HG02763 (cell line): ENCODE measurements around the gene DOK6.
"Not testable (repeated sequence)": the region's sequence is repeated elsewhere in the genome, so short reads cannot be mapped to it uniquely, and the experiment has no call there.

Experiments used
- ATAC-seq: cut with Tn5 transposase; IDR thresholded peaks from one replicate; pipeline ENCODE4 v1.9.1; 2021; ENCODE audit warnings: mild to moderate bottlenecking, moderate library complexity; ENCODE audit not compliant: unreplicated experiment

Gene DOK6

DNA sequence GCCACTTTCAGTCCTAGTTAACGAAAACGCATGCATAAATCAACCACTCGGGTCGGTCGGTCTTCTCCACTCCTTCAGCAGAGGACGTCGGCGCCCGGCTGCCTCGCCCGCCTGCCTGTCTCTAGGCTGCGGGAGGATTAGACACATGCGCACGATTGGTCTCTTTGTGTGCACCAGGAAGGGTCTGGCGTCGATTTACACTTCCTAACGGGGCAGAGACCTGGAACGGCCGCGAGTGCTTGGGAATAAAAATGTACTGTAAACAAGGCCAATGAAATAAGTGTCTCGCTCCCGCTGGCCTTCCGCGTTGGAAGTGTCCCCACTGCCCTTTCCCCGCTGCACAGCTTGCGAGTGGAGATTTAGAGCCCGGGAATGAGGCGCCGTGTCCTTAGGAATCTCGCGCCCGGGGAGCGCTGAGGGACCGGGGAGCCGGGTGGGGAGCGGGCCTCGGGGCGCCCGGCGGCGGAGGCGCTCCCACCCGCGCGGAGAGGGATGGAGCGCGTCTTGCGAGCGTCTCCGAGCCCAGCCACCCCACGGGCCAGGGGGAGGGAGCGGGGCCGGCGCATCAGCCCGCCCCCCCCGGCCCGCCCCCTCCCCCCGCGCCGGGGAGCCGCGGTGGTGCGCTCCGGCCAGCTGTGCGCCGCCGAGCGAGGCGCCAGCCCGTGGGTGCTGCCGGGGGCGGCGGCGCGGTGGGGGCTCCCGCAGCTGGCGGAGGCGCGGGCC lies at the start of gene DOK6:
TSS of gene DOK6 (plus strand) at position 636 of the 723 bp plus-strand sequence.
- no peak for ATAC-seq

DNA sequence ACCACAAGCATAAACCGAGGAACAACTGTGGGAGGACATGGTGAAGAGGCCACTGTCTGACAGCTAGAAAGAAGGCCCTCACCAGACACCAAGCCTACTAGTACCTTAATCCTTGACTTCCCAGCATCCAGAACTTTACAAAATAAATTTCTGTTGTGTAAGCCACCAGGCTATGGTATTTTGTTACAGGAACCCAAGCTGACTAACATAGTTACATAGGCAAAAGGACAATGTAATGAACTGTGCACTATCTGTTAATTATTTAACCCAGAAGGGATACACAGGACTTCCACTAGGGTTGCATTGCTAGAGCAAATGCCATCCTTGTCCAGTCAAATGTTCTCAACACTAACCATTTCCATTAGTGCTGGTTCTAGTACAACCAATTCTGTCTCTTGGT lies 47.7 kb upstream of the DOK6 start:
- no peak for ATAC-seq

DNA sequence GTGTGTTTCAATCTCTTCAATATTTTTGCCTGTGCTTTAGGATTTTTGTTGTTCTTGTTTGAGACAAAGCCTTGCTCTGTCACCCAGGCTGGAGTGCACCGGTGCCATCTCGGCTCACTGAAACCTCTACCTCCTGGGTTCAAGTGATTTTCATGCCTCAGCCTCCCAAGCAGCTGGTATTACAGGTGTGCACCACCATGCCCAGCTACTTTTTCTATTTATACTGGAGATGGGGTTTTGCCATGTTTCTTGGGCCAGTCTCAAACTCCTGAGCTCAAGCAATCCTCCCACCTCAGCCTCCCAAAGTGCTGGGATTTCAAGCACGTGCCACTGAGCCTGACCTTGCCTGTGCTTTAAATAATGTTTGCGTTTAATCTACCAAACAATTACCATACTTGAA lies 43.1 kb upstream of the DOK6 start:
- ATAC-seq, result no peak

DNA sequence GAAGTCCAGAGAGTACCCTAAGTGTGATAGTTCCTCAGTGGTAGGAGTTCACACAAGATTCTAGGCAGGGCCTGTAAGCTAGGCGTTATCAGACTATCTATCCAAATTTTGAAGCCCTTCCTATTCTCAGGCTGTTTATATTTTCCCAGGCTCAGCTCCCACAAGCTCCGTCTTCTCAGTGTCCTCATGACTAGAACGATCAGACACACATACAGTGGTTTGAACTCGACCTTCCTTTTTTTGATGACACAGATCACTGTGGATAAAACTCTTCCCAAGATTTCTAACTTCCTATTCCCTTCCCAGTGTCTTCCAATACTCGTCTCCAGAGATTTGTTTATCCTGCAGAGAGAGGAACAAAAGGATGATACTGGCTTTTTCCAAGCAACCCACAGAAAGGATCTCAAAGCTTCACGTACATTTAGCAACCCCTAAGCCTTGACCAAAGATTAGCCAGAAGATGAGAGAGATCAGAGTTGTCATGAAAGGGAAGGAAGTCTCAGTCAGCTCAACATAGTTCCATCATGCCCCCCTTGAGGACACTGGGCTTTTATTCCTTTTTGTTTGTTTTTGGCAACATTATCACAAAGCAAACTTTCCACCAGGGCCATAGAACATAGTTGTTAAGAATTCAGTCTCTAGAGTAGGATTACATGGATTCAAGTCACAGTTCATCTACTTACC lies 42.3 kb upstream of the DOK6 start:
- no peak for ATAC-seq

DNA sequence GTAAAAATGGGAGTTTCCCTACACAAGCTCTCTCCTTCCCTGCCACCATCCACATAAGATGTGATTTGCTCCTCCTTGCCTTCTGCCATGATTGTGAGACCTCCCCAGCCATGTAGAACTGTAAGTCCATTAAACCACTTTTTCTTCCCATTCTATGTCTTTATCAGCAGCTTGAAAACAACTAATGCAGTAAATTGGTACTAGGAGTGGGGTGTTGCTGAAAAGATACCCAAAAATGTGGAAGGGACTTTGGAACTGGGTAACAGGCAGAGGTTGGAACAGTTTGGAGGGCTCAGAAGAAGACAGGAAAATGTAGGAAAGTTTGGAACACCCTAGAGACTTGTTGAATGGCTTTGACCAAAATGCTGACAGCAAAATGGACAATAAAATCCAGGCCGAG lies 40.9 kb upstream of the DOK6 start:
- not testable (repeated sequence) for ATAC-seq

DNA sequence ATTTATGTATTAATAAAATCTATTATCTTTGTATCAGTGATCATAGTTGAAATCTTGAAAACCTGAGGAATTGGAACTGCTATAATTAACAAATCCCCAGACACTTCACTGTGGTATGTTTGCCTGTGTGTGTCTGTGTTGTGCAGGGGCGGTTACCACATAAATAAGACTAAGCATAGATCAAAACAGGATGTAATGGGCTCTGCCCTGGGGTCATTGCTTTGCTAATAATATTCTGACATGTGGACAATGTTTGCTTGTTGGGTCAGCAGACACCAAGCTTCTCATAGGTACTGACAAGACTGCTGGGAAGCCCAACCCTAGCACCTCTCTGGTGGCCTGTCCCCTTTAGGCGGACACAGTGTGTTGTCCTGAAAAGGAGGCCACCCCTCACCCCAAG lies 35.8 kb upstream of the DOK6 start:
- no peak for ATAC-seq

DNA sequence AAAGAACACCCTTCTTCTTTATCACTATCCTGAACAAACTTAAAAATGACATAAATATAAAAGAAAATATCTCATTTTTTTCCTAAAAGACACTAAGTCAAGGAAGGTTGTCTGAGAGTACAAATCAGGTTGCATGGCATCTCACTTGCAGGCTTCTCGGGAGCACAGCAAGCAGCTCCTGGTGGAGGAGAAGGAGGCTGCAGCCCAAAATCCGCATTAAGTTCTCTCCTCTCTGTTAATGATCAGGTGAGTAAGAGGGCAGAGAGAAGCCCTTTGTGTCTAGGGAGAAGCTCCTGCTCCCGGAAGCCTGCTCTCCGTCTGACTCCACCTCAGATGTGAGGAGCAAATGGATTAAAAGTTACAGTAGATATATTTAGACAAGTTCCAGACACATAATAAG lies 35.0 kb upstream of the DOK6 start:
- no peak for ATAC-seq

DNA sequence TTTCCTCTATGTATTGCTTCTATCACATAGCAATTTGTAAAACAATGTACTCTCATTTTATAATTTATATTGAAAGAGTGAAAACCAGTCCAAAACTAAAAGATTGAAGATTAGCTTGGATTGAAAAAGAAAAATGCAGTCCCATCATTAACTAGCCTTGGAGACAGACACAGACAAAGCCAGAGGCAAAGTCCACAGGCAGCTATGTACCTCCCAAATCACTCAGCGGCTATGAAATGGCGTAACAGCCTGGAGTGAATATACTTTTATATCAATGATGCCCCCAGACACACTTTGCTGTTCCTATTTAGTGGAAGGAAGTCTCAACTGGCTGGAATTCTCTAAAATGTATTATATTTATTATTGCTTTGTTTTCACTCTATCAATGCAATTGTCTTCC lies 33.6 kb upstream of the DOK6 start:
- ATAC-seq, result no peak

DNA sequence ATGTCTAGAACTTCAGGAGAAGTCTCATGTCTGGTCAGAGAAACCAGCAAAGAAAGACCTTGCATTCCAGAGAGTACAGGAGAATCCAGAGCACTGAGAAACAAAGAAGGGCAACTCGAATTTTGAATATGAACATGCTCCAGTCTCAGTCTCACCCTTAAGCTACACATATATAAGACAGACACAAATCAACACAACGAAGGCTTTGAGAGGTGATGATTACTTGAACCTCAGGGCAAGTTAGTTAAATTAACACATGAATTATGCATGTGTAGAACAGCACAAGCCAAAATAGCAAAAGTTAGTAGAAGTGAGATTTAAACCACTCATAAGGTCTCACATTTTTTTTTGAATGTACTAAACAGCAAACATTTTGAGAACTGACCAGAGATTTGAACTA lies 29.0 kb upstream of the DOK6 start:
- ATAC-seq, result no peak

DNA sequence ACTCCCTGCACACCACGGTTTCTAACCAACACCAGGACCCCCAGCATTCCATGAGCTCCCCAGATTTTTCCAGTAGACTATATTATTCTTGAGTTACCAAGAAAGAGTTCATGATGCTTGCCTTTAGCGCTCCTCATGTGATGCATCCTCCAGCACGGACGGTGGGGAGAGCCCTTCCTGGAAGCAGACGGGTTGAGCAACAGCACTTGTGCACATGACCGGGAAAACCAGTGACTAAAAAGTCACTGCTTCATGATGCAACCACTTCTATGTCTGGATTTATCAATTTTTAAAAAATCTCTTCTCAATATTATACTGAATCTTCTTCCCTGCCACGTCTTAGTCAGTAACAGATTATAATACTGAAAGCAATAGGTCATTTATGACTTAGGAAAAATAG lies 20.4 kb upstream of the DOK6 start:
- no peak for ATAC-seq

DNA sequence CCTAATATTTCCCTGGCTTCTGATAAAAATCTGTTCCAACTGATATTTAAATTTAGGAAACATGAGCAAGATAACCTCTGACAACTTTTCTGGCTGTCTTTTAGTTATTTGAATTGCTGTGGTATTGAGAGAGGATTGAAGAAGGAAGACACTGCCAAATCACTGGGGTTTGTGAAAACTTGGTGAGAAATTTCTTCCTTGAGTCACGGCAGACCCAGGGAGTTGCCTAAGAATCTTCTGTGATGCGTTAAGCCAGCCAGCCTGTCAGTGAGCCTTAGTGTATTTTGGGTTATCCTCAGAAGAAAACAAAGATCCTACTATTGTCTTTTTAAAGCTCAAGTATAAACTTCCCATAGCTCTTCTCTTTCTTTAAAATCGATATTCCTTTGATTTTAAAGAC lies 17.5 kb upstream of the DOK6 start:
- no peak for ATAC-seq

DNA sequence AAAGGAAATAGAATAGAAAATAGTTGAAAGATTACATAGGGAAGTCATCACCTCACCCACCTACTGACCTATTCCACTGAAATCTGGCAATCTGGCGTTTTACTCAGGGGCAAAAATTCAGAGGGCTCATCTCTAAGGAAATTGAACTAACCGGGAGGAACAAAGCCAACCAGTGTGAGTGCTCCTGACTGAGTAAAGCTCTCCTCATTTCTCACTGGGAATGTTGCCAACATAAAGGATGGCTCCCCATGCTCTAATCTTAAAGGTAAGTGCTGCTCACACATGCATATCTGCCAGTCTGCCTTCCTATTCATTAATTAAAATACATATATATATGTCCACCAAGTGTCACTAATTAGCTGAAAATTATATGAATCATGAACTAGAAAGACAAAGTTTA lies 13.5 kb upstream of the DOK6 start:
- ATAC-seq, result no peak

DNA sequence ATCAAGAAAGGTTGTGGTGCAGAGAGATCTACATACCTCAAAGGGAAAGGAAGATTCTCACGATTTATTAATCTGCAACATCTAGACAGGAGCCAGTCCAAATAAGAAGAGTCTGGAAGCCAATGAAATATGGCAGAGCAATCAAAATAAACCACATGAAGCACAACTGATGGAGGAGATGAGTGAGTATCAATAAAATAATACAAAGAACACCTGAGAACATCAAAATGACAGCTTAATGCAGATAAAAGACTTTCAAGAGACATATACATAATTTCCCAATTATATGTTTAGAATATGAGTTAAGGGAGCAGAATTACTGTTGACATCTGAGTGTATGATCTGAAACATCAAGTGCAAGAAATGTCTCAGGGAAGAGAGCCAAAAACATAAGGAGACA lies 12.5 kb upstream of the DOK6 start:
- ATAC-seq, result no peak

DNA sequence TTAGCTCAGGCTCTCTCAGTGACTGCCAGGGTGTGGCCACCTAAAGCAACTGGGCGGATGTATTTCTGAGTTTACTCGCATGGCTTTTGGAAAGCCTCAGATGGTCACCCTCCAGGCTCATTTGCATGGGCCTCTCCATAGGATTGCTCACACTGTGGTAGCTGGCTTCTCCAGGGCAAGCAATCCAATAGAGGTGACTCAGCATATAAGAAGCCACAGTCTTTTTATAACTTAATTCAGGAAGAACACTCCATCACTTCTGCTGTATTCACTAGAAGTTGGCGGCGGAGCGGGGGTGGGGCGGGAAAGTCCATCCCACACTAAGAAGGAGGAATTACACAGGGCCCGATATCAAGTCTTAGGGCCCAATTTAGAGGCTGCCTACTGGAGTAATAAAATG lies 3.6 kb upstream of the DOK6 start:
- ATAC-seq, result no peak

DNA sequence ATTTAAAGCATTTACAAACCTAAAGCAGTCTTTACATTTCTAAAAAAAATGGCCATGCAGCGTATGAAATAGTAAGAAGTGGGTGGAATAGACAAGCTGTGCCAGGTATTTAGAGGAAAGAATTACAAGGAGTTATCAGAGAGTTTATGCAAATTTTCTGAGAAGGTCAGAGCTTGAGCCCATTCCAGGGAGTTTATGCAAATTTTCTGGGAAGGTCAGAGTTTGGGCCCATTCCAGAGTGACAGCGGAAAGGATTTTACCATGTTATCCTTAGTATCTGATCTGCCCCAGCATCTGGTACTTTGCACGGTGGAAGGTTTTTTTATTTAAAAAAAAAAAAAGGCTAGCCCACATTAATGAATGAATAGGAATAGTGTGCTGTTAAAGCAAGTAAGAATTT lies 1.4 kb upstream of the DOK6 start:
- no peak for ATAC-seq

DNA sequence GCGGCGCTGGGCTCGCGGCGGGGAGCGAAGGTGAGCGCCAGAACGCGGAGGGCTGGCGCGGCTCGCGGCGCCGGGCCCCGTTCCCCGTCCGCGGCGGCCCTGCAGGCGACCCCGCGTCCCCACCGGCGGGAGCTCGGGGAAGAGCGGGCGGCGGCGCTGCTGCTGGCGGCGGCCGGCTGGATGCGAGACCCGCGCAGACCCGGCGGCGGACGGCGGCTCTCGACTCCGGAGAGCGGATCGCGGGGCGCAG lies 213 bp downstream of the DOK6 start:
- ATAC-seq, result no peak

DNA sequence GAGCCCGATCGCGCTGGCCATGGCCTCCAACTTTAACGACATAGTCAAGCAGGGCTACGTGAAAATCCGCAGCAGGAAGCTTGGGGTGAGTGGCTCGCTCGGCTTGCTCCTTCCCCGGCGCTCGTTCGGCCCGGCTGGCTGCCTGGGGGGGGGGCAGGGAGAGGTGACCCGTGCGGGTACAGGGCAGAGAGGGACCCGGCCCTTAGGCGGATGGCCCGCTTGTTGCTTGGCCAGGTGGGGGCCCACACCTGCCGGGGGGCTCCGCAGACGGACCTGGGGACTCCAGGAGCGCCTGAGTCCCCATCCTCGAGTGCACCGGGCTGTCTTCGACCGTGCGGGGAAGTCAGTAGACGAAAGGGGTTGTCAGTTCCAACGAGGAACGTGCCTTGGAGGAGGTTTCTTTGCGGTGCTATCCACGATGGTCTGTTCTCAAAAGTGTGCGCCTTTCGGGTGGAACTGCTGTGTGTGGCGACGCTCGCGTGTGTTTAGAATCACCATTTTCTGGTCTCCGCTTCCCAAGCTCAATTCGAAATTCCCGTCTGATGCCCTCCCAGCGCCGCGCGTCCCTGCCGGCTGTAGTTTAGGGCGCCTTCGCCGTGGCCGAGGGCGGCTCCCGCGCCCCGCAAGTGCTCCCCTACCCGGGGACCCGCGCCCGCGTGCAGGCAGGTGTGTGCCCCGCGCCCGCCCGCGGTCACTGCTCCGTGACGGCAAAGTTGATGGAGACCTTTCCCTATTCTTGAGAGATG lies 711 bp downstream of the DOK6 start:
- no peak for ATAC-seq

DNA sequence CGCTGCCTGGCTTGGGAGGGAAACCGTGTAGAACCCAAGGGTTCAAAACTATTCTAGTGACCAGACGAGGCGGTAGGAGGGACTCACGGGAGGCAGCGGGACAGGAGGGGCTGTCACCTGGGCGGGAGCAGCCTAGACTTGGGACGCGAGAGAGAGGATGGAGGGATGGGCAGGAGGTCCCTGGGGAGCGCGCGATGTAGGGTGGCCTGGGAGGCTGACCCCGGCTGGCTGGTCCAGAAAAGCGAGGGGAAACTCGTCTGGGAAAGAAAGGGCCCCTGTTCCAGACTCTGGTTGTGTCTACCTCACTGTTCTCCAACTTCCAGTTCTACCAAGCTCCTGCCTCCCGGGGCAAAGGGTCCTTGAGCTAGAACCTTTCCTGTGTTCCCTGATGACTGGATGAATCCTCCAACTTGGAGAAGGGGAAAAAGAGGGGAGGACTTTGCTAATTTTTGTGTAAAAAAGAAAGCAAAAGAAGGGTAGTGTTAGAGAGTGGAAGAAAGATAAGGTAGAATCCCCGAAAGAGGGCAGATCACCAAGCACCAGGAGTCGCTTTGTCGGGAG lies 1.4 kb downstream of the DOK6 start:
- no peak for ATAC-seq

DNA sequence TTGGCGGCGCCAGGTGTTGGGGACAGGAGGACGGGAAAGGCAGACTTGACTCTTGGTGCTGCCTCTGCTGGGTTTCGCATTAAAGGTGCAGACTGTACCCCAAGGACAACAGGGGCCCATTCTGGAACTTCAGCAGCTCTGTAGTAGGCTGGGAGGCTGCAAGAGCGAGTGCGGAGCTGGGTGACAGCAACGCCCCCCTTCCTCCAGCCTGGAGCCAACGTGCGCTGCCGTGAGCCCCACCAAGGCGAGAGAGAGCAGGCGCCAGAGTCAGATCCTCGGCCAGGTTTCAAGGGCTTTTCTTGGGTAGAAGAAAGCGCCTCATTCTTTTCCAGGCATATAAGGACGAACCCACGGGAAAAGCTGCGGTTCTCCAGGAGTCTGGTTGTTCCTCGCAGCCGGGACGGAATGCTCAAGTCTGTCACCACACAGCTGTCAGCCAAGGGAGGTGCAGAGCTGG lies 1.9 kb downstream of the DOK6 start:
- ATAC-seq, result no peak

DNA sequence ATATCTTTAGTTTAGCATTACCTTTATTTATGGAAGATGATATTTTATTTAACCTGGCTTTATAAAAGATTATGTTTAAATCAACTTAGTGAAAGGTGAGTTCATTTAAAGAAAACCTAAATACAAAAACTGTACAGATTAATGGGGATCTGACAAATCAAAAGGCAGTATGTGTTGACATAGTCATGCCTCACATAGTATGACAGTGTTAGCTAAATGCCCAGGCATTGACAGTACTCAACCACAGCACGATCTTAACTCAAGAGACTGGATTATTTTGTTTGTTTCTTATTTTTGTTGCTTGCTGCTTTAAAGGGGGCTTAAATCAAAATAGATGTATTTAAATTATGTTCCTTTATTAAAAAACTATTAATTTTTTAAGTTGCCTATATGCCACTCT lies 7.8 kb downstream of the DOK6 start:
- ATAC-seq, result no peak

DNA sequence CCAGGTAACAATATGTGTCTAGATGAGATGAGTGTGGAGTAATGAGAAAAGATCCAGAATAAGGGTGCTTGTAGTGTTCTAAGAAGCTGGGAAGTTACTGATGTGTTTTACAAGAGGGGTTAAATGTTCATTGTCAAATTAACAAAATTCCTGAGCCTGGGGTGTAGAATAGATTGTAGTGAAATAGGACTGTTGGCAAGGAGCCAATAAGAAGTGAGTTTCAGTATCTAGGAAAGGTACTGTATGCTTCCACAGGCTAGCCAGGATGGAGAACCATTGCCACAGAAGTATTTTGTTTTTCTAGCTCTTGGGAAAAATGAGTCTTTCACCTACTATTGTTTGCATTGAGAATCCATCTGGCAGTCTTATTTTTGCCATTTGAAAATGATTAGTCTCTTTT lies 10.5 kb downstream of the DOK6 start:
- no peak for ATAC-seq

DNA sequence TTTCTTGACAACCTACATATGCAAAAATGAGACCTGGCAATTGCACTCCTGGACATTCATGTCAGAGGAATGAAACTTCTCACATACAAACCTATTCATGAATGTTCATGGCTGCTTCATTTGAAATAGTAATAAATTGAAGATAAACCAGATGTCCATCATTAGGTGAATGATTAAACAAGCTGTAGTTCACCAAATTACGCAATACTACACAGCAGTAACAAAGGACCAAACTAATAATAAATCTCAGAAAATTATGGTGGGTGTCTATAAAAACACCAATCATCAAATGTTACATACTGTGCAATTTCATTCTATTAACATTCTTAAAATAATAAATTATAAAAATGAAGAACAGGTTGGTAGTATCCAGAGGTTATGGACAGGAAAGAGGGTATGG lies 13.5 kb downstream of the DOK6 start:
- ATAC-seq, result no peak
